Measurements from ENCODE around the gene RBM39. TPM values are rescaled to one million over a fixed set of nuclear protein-coding genes. Genes with fewer than 3 reads are reported as not detected.
"Not testable (repeated sequence)": the region's sequence is repeated elsewhere in the genome, so short reads cannot be mapped to it uniquely, and the experiment has no call there.

Gene RBM39
- 100 to 1,000 TPM; 410 to 504 (median 446) TPM for total RNA-seq

- Histone ChIP-seq H3K9me3 (no peaks in the 10 kb centered on the region), H3K27ac (peak within 1 kb of the TSS; percentile 97 to 100 (median 99)), H3K4me3 (peak within 1 kb of the TSS; percentile 66 to 87 (median 74)), H3K27me3 (no peaks in the 10 kb centered on the region), H3K4me1 (peaks cover 6 to 40% (median 32%) of the 10 kb centered on the region in 4 donors), H3K36me3 (peaks cover 0 to 31% (median 5%) of the 10 kb centered on the region in 3 donors)
- TF ChIP-seq EP300 (IDR thresholded peaks at IDR 0.05) (peak; percentile 89 to 99), POLR2A (IDR thresholded peaks at IDR 0.05) (peak; percentile 97), CTCF (IDR thresholded peaks at IDR 0.05) (peak; percentile 35 to 76 (median 57))
- WGBS, 2 donors: 0 to 1% methylated on average over 53 to 57 of the region's 66 CpGs
- DNase-seq (ENCODE audit: low spot score in 2 of 2): peak; percentile 100
Observed at GRCh38 chr20:35741892-35742740, at the start of gene RBM39. Gene RBM39 (minus strand): TSS chr20:35742260. CDS start chr20:35740874, 1,386 bp downstream.

GRCh38 chr20:35791821-35792220 is 49.8 kb upstream of the RBM39 start:
- 45 to 50% methylated on average over 3 of the region's 3 CpGs for WGBS, 2 donors
- peak overlapping the region in 2 of 4 donors; percentile 51 to 65 for H3K27ac ChIP-seq
- peaks cover 0 to 21% (median 7%) of the 10 kb centered on the region in 4 donors for H3K4me1 ChIP-seq
- no peak overlapping the region for H3K4me3 ChIP-seq
- no peaks in the 10 kb centered on the region for H3K27me3 ChIP-seq
- peaks cover 0 to 16% (median 5%) of the 10 kb centered on the region in 3 donors for H3K36me3 ChIP-seq
- DNase-seq (ENCODE audit: low spot score in 2 of 2): no peak
- TF ChIP-seq POLR2A (IDR thresholded peaks at IDR 0.05) (no peak), CTCF (IDR thresholded peaks at IDR 0.05) (no peak), EP300 (IDR thresholded peaks at IDR 0.05) (peak in 1 of 2 donors; percentile 26)
- no peaks in the 10 kb centered on the region for H3K9me3 ChIP-seq

GRCh38 chr20:35791097-35791496 is 49.0 kb upstream of the RBM39 start:
- H3K27ac ChIP-seq: no peak overlapping the region
- no peak overlapping the region for H3K4me3 ChIP-seq
- WGBS, 2 donors: 98 to 99% methylated on average over 5 of the region's 5 CpGs
- no peak for DNase-seq (ENCODE audit: low spot score in 2 of 2)
- no peak for TF ChIP-seq EP300 (IDR thresholded peaks at IDR 0.05)
- no peak for TF ChIP-seq CTCF (IDR thresholded peaks at IDR 0.05)
- TF ChIP-seq POLR2A (IDR thresholded peaks at IDR 0.05): no peak
- peaks cover 0 to 15% (median 7%) of the 10 kb centered on the region in 4 donors for H3K4me1 ChIP-seq
- peaks cover 0 to 16% (median 5%) of the 10 kb centered on the region in 3 donors for H3K36me3 ChIP-seq
- H3K27me3 ChIP-seq: no peaks in the 10 kb centered on the region
- no peaks in the 10 kb centered on the region for H3K9me3 ChIP-seq

GRCh38 chr20:35788796-35789195 is 46.7 kb upstream of the RBM39 start:
- no peaks in the 10 kb centered on the region for H3K27me3 ChIP-seq
- H3K27ac ChIP-seq: no peak overlapping the region
- DNase-seq (ENCODE audit: low spot score in 2 of 2): no peak
- H3K36me3 ChIP-seq: peaks cover 0 to 25% (median 5%) of the 10 kb centered on the region in 3 donors
- TF ChIP-seq CTCF (IDR thresholded peaks at IDR 0.05): no peak
- no peak for TF ChIP-seq POLR2A (IDR thresholded peaks at IDR 0.05)
- no peak for TF ChIP-seq EP300 (IDR thresholded peaks at IDR 0.05)
- peaks cover 0 to 15% (median 7%) of the 10 kb centered on the region in 4 donors for H3K4me1 ChIP-seq
- no peak overlapping the region for H3K4me3 ChIP-seq
- no peaks in the 10 kb centered on the region for H3K9me3 ChIP-seq
- 96 to 99% methylated on average over 4 of the region's 4 CpGs for WGBS, 2 donors

- H3K36me3 ChIP-seq: peaks cover 0 to 44% (median 8%) of the 10 kb centered on the region in 3 donors
- not testable (repeated sequence) for H3K4me1 ChIP-seq; H3K27me3 ChIP-seq; H3K4me3 ChIP-seq; H3K27ac ChIP-seq; DNase-seq (ENCODE audit: low spot score in 2 of 2); H3K9me3 ChIP-seq
- 97 to 98% methylated on average over 4 of the region's 4 CpGs for WGBS, 2 donors
Observed at GRCh38 chr20:35785541-35785940, 43.5 kb upstream of the RBM39 start.

GRCh38 chr20:35783811-35784210 is 41.8 kb upstream of the RBM39 start:
- not testable (repeated sequence) for H3K9me3 ChIP-seq; H3K27ac ChIP-seq; H3K4me3 ChIP-seq; H3K27me3 ChIP-seq; DNase-seq (ENCODE audit: low spot score in 2 of 2); H3K4me1 ChIP-seq
- 95% methylated on average over 12 of the region's 12 CpGs for WGBS, 2 donors
- peaks cover 0 to 54% (median 11%) of the 10 kb centered on the region in 3 donors for H3K36me3 ChIP-seq

Data from tibial nerve (tissue), 4 donors.